ENCODE results near the gene CRKL.

DNA sequence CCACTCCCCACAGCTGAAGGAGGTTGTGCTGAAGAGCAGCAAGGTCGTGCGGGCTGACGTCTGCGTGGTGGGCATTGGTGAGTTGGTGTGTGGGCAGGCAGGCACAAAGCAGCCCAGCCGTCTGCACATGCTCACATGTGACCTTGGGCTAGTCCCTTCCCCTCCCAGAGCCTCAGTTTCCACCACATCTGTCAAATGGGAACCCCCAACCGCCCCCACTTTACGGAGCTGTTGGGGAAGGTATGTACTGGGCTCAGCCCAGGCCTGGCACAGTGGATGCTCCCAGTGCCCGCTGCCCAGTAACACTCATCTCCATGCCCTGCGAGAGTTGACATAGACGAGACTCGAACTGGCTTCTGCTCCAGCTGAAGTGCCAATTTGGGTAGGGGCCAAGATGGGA, 59.8 kb downstream of the CRKL start:
- TF ChIP-seq ZNF138 (tag by site-specific recombination; IDR thresholded peaks at IDR 0.05; ENCODE audit: borderline replicate concordance) (no peak), ZNF664 (tag by site-specific recombination; IDR thresholded peaks at IDR 0.05) (no peak), ZNF544 (tag by site-specific recombination; IDR thresholded peaks at IDR 0.05) (no peak), ZNF292 (tag by site-specific recombination; IDR thresholded peaks at IDR 0.05; ENCODE audit: borderline replicate concordance, low read depth) (no peak), ZNF266 (tag by site-specific recombination; IDR thresholded peaks at IDR 0.05; ENCODE audit: low read depth) (no peak), ZNF214 (tag by site-specific recombination; IDR thresholded peaks at IDR 0.05; ENCODE audit: borderline replicate concordance) (no peak)
- TF ChIP-seq, protein P1, sequence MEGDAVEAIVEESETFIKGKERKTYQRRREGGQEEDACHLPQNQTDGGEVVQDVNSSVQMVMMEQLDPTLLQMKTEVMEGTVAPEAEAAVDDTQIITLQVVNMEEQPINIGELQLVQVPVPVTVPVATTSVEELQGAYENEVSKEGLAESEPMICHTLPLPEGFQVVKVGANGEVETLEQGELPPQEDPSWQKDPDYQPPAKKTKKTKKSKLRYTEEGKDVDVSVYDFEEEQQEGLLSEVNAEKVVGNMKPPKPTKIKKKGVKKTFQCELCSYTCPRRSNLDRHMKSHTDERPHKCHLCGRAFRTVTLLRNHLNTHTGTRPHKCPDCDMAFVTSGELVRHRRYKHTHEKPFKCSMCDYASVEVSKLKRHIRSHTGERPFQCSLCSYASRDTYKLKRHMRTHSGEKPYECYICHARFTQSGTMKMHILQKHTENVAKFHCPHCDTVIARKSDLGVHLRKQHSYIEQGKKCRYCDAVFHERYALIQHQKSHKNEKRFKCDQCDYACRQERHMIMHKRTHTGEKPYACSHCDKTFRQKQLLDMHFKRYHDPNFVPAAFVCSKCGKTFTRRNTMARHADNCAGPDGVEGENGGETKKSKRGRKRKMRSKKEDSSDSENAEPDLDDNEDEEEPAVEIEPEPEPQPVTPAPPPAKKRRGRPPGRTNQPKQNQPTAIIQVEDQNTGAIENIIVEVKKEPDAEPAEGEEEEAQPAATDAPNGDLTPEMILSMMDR (tag by site-specific recombination; IDR thresholded peaks at IDR 0.05), result no peak

Data from HEK293 (cell line).